Measurements from ENCODE around the gene ANXA4. TPM values are rescaled to one million over a fixed set of nuclear protein-coding genes. Genes with fewer than 3 reads are reported as not detected.

Gene ANXA4
- total RNA-seq, 4 donors from 2014 or later = 106 to 216 (median 156) TPM

DNA sequence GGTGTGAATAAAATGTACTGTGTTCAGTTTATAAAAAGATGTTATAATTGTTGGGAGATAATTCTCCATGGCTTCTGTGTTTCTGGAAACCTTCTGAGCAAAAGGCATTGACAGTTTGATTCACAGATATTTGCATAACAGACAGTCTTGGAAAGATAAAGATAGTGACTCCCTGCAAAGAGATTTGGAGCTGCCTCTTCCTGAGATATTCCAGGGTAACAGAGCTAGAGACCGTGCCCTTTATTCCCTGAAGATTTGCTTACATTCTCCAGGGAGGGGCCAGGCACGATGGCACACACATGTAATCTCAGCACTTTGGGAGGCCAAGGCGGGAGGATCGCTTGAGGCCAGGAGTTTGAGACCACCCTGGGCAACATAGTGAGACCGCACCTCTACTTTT is 12.2 kb upstream of the ANXA4 start:
- peaks cover 0 to 2% (median 0%) of the 10 kb centered on the region in 4 donors for H3K4me1 ChIP-seq
- no peaks in the 10 kb centered on the region for H3K36me3 ChIP-seq
- TF ChIP-seq, protein P1, sequence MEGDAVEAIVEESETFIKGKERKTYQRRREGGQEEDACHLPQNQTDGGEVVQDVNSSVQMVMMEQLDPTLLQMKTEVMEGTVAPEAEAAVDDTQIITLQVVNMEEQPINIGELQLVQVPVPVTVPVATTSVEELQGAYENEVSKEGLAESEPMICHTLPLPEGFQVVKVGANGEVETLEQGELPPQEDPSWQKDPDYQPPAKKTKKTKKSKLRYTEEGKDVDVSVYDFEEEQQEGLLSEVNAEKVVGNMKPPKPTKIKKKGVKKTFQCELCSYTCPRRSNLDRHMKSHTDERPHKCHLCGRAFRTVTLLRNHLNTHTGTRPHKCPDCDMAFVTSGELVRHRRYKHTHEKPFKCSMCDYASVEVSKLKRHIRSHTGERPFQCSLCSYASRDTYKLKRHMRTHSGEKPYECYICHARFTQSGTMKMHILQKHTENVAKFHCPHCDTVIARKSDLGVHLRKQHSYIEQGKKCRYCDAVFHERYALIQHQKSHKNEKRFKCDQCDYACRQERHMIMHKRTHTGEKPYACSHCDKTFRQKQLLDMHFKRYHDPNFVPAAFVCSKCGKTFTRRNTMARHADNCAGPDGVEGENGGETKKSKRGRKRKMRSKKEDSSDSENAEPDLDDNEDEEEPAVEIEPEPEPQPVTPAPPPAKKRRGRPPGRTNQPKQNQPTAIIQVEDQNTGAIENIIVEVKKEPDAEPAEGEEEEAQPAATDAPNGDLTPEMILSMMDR (IDR thresholded peaks at IDR 0.05) = no peak
- no peak for TF ChIP-seq POLR2A (IDR thresholded peaks at IDR 0.05)
- H3K27me3 ChIP-seq = no peaks in the 10 kb centered on the region
- DNase-seq = no peak
- no peak overlapping the region for H3K27ac ChIP-seq
- no peak overlapping the region for H3K4me3 ChIP-seq
- H3K9me3 ChIP-seq = no peaks in the 10 kb centered on the region

DNA sequence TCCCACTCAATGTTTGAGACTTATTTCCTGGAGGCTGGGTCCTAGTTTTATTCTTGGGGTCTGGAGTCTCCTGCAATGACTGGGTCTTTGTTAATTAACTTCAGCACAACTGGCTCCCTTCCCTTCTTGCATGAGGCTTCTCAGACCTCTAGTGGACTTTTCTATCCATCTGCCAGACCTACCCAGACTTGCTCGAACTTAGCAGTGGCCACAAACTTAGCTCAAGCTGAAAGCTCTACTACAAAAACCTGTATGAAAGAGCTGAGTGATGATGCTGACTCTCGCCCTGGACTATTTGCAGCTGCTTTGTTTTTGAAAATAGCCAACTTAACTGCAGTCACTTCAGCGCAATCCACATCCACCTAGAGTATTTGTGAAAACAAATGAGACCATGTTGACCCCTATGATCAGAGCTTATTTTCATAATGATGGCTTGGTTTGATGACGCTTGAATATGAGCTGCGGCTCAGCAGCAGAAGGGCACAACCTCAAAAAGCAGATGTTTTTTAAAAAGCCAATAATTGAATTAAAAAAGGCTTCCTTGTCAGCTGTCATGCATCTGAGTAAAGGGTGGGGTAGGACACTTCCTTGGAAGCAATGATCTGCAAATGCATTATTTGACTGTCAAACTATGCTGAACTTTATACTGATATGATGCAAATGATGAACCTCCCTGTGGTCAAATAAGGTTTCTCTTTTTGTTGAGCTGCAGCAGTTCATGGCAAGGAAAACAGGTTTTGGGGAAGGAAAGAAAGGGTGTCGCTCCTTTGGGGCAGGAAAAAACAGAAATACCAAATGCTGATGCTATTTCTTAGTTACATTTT is 10.6 kb upstream of the ANXA4 start:
- Histone ChIP-seq H3K27ac (no peak overlapping the region), H3K9me3 (no peaks in the 10 kb centered on the region), H3K4me1 (no peaks in the 10 kb centered on the region), H3K4me3 (no peak overlapping the region), H3K36me3 (no peaks in the 10 kb centered on the region), H3K27me3 (no peaks in the 10 kb centered on the region)
- DNase-seq = no peak
- TF ChIP-seq, protein P1 (IDR thresholded peaks at IDR 0.05) = no peak
- TF ChIP-seq POLR2A (IDR thresholded peaks at IDR 0.05) = no peak

DNA sequence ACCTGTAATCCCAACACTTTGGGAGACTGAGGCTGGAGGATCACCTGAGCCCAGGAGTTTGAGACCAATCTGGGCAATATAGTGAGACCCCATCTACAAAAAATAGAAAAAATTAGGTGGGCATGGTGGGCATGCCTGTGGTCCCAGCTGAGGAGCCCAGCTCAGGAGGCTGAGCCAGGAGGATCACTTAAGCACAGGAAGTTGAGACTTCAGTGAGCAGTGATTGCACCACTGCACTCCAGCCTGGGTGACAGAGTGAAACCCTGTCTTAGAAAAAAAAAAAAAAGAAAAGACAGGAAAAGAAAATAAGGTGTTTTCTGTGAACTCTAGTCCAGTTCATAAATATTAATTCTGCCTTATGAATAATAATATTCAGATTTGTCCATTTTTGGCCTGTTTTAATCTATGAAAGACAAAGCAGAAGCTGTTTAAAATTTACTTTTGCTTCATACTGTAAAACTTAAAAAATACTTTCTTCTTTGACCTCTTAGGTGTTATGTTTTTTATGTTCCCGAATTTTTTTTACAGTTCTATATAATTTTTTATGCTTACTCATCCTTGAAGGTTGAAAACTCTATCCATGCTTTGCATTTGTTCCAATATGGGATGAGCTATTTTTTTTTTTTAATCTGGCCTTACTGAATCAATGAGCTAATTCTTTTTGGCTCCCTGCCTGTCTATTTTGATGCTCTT is 8.4 kb upstream of the ANXA4 start:
- Histone ChIP-seq H3K27me3 (no peaks in the 10 kb centered on the region), H3K4me1 (no peaks in the 10 kb centered on the region), H3K27ac (no peak overlapping the region), H3K4me3 (no peak overlapping the region), H3K9me3 (no peaks in the 10 kb centered on the region), H3K36me3 (no peaks in the 10 kb centered on the region)
- no peak for DNase-seq
- TF ChIP-seq POLR2A (IDR thresholded peaks at IDR 0.05) = no peak

DNA sequence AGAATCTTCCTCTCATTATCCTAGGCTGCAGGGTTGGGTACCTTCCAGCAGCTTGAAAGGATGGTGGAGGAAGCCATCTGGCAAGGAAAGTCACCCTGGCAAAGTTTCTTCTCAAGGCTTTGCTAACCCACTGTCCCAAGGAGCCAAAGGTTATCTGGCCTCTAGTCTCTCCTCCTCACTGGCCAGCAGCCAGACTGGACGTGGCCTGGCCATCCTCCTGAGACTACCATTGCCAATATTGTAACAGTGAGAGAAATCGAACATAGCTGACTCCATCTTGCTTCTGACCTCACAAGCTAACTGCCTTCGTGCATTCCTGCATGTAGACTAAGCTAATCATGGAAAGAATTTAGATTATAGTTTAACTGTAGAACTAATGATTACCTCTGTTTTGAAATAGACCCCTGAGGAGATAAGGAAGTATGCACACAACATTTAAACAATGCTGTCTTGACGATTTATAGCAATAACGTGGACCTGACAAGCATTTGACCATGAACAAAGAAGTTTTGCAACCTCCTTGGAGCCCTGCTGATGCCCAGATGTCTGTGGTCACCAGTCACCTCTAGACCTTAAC is 7.8 kb upstream of the ANXA4 start:
- no peaks in the 10 kb centered on the region for H3K36me3 ChIP-seq
- H3K4me1 ChIP-seq = no peaks in the 10 kb centered on the region
- TF ChIP-seq POLR2A (IDR thresholded peaks at IDR 0.05) = no peak
- TF ChIP-seq, protein P1 (IDR thresholded peaks at IDR 0.05) = no peak
- H3K27ac ChIP-seq = no peak overlapping the region
- H3K4me3 ChIP-seq = no peak overlapping the region
- no peaks in the 10 kb centered on the region for H3K9me3 ChIP-seq
- H3K27me3 ChIP-seq = no peaks in the 10 kb centered on the region
- no peak for DNase-seq

DNA sequence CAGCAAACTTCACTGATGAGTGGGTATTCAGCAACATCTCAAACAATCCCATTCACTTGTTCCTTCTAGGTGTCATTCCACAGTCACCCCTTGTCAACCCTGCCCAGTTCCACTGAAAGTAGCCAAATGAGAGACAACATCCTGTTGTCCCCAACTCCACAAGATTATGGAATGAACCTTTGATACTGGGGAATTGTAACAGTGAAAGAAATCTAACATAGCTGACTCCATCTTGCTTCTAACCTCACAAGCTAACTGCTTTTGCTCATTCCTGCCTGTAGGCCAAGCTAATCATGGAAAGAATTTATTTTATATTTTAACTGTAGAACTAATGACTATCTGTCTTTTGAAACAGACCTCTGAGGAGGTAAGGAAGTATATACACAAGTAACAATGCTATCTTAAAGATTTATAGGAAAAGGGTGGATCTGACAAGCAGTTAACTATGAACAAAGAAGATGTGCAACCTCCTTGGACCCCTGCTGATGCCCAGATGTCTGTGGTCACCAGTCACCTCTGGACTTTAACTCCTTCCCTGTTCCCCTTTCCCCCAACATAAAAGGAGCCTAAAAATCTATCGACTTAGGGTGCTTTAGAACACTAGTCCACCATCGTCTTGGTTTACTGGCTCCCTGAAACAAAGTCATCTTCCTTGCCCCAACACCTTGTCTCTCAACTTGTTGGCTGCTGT is 6.9 kb upstream of the ANXA4 start:
- Histone ChIP-seq H3K4me3 (no peak overlapping the region), H3K36me3 (no peaks in the 10 kb centered on the region), H3K4me1 (no peaks in the 10 kb centered on the region), H3K9me3 (no peaks in the 10 kb centered on the region), H3K27me3 (no peaks in the 10 kb centered on the region), H3K27ac (no peak overlapping the region)
- TF ChIP-seq, protein P1 (IDR thresholded peaks at IDR 0.05) = no peak
- no peak for TF ChIP-seq POLR2A (IDR thresholded peaks at IDR 0.05)
- DNase-seq = no peak
